Astrocyte (in vitro differentiated cells and primary cell): ENCODE results near the gene SLX1A. TPM values are rescaled to one million over a fixed set of nuclear protein-coding genes. Genes with fewer than 3 reads are reported as not detected.
"Not testable (repeated sequence)": the region's sequence is repeated elsewhere in the genome, so short reads cannot be mapped to it uniquely, and the experiment has no call there.

Experiments
- DNase-seq: peaks from one replicate; pipeline ENCODE4 v3.0.0-alpha.2; 2010; ENCODE audit warnings: low read depth
- FAIRE-seq: peaks from 2 replicates; lab custom pipeline; 2011; peaks lifted over from hg19 to GRCh38; lab: Jason Lieb, UNC
- H2AFZ ChIP-seq: 2 replicates; pipeline ENCODE4 v1.6.0; 2012; ENCODE audit warnings: low read depth, low read length, inconsistent platforms
- H3K27ac ChIP-seq: 2 replicates; pipeline ENCODE4 v1.5.1; 2011; ENCODE audit warnings: low read depth, low read length, inconsistent platforms
- H3K27me3 ChIP-seq: 2 replicates; pipeline ENCODE4 v1.6.0; 2011; ENCODE audit warnings: low read length, inconsistent platforms; ENCODE audit not compliant: insufficient read depth
- H3K36me3 ChIP-seq: 2 replicates; pipeline ENCODE4 v1.5.1; 2011; ENCODE audit warnings: low read length, inconsistent platforms; ENCODE audit not compliant: insufficient read depth
- H3K4me1 ChIP-seq: 2 replicates; pipeline ENCODE4 v1.5.1; 2011; ENCODE audit warnings: low read length, inconsistent platforms; ENCODE audit not compliant: insufficient read depth
- H3K4me2 ChIP-seq: 2 replicates; pipeline ENCODE4 v1.6.0; 2012; ENCODE audit warnings: low read length, inconsistent platforms
- H3K4me3 ChIP-seq: 2 replicates; pipeline ENCODE4 v1.5.1; 2011; ENCODE audit warnings: low read depth, mild to moderate bottlenecking, low read length, inconsistent platforms; ENCODE audit not compliant: insufficient read depth
- H3K79me2 ChIP-seq: 2 replicates; pipeline ENCODE4 v1.6.0; 2012; ENCODE audit warnings: mild to moderate bottlenecking, low read length, inconsistent platforms; ENCODE audit not compliant: insufficient read depth
- H3K9ac ChIP-seq: 2 replicates; pipeline ENCODE4 v1.6.0; 2012; ENCODE audit warnings: mild to moderate bottlenecking, low read length, inconsistent platforms
- H3K9me3 ChIP-seq: 2 replicates; pipeline ENCODE4 v1.5.1; 2012; ENCODE audit warnings: low read depth, mild to moderate bottlenecking, low read length, inconsistent platforms; ENCODE audit not compliant: insufficient read depth
- H4K20me1 ChIP-seq: 2 replicates; pipeline ENCODE4 v1.6.0; 2012; ENCODE audit warnings: low read length, inconsistent platforms; ENCODE audit not compliant: insufficient read depth
- H3K27ac Mint-ChIP-seq: one replicate; pipeline ENCODE4 v1.8.0; 2021; ENCODE audit warnings: mild to moderate bottlenecking, mixed read lengths; ENCODE audit not compliant: unreplicated experiment
- H3K27me3 Mint-ChIP-seq: one replicate; pipeline ENCODE4 v1.8.0; 2021; ENCODE audit warnings: low read depth, mixed read lengths; ENCODE audit not compliant: unreplicated experiment
- H3K36me3 Mint-ChIP-seq: one replicate; pipeline ENCODE4 v1.8.0; 2021; ENCODE audit warnings: low read depth, mixed read lengths; ENCODE audit not compliant: unreplicated experiment
- H3K4me1 Mint-ChIP-seq: one replicate; pipeline ENCODE4 v1.8.0; 2021; ENCODE audit warnings: low read depth, mixed read lengths; ENCODE audit not compliant: unreplicated experiment
- H3K4me3 Mint-ChIP-seq: one replicate; pipeline ENCODE4 v1.8.0; 2021; ENCODE audit warnings: mild to moderate bottlenecking, moderate library complexity, mixed read lengths; ENCODE audit not compliant: unreplicated experiment
- H3K9me3 Mint-ChIP-seq: one replicate; pipeline ENCODE4 v1.8.0; 2021; ENCODE audit warnings: mild to moderate bottlenecking, mixed read lengths; ENCODE audit not compliant: unreplicated experiment
- total RNA-seq: library from RNA; stranded (reverse); gene quantifications from 2 replicates; pipeline ENCODE4 v1.2.1, GENCODE V29; 2021

The SLX1A gene
- total RNA-seq, 1 donor from 2014 or later = 10.9 TPM

DNA sequence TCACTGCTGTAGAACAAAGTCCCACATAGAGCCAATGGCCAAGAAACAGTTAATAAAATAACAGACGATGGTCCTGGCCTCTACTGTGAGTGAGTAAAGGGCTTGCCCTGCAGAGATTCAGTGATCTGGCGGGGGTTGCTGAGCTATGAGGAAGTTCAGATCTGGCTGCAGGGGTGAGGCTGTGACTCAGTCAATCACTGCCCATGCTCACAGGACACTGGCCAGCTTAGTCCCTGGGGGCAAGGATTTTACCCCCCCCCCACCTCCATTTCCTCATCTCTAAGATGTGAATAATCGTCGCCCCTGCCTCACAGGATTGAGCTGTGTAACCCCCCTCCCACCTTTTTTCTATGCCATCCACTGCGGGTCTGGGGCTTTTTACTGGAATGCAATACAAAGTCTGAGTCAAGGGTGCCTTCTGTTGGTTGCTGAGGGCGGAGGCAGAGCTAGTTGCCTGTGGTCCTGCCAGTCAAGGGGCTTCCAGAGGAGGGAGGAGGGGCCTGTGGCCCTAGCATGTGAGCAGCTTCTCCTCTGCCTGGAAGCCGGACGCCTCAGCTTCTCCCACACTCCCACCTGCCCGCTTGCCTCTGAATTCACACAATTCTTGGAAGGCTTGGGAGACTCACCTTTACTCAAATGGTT, 13.5 kb downstream of the SLX1A start:
- H3K79me2 ChIP-seq, FAIRE-seq, H3K4me2 ChIP-seq, H3K9me3 ChIP-seq, H3K4me1 ChIP-seq, H3K9ac ChIP-seq, H3K36me3 Mint-ChIP-seq, H3K4me3 ChIP-seq, H3K9me3 Mint-ChIP-seq, H4K20me1 ChIP-seq, H3K27me3 ChIP-seq, H3K36me3 ChIP-seq, H3K4me1 Mint-ChIP-seq, H3K27me3 Mint-ChIP-seq, H2AFZ ChIP-seq, H3K27ac ChIP-seq, H3K4me3 Mint-ChIP-seq, DNase-seq: not testable (repeated sequence)
- H3K27ac Mint-ChIP-seq = peak overlapping the region; percentile 89

DNA sequence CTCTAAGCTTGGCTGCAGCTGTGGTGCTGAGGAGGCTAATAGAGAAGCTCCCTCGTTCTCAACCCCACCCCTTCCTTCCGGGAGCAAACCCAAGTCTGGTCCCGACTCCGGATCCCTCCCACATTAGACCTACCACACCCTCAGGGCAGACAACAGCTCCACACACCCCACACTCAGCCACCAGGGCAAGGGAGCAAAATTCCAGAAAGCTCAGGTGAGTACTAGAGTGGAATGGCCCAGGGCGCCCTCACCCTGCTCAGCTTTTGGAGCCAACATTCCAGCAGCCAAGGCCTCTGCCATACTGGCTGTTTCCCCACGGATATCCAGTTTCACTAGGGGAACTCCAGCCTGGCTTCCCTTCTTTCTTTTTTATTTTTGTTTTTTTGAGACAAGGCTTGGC, 15.4 kb downstream of the SLX1A start:
- not testable (repeated sequence) for H3K4me1 ChIP-seq, H4K20me1 ChIP-seq, H3K27ac Mint-ChIP-seq, H3K9me3 ChIP-seq, H3K9ac ChIP-seq, H3K79me2 ChIP-seq, H3K27me3 Mint-ChIP-seq, H3K4me3 ChIP-seq, H3K4me1 Mint-ChIP-seq, H2AFZ ChIP-seq, FAIRE-seq, DNase-seq, H3K27me3 ChIP-seq, H3K4me3 Mint-ChIP-seq, H3K4me2 ChIP-seq, H3K36me3 Mint-ChIP-seq, H3K9me3 Mint-ChIP-seq, H3K36me3 ChIP-seq, H3K27ac ChIP-seq

DNA sequence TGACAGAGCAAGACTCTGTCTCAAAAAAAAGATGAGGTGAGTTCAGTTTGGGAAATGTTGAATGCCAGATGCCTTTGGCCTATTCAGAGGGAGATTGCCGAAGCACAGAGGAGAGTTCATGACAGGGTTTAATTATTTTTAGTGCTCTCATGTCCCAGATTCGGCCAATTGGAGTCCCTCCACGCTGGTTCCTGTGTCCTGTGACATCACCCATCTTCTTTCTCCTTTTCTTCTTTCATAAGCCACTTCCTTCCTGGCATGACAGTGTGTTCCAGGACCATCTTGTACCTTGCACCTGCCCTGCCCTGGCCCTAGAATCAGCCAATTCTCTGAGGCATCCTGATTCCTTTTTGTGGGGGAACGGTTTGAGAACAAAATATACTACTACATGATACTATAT, 17.7 kb downstream of the SLX1A start:
- not testable (repeated sequence) for H3K27ac ChIP-seq, H3K4me3 Mint-ChIP-seq, H3K27me3 Mint-ChIP-seq, H3K36me3 Mint-ChIP-seq, H3K79me2 ChIP-seq, H3K27me3 ChIP-seq, H2AFZ ChIP-seq, H3K9me3 Mint-ChIP-seq, H3K4me2 ChIP-seq, H3K4me1 Mint-ChIP-seq, H3K4me3 ChIP-seq, H3K9me3 ChIP-seq, H3K9ac ChIP-seq, H4K20me1 ChIP-seq, H3K4me1 ChIP-seq, FAIRE-seq, H3K36me3 ChIP-seq, H3K27ac Mint-ChIP-seq, DNase-seq

DNA sequence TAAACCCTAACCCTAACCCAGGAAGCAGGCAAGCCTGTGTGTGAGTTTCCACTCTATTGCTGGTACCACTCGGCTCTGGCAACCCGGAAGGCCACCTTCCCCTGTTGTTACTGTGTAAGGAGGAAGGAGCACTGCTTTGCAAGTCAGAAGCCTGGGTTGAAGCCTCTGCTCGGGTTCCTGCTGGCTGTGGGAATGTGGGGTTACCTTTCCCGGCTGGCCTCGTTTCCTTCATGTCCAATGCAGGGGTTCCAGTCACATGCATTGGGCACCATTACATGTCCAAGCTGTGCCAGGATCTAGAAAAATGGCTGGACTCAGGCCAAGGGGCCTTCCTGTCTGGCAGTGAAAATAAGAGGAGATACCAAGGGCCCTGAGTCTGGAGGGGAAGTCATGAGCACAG, 23.4 kb downstream of the SLX1A start:
- not testable (repeated sequence) for H3K27ac ChIP-seq, H3K4me1 Mint-ChIP-seq, FAIRE-seq, DNase-seq, H3K9ac ChIP-seq, H3K4me1 ChIP-seq, H3K4me3 Mint-ChIP-seq, H3K27ac Mint-ChIP-seq, H2AFZ ChIP-seq, H3K9me3 Mint-ChIP-seq, H3K27me3 ChIP-seq, H3K79me2 ChIP-seq, H3K36me3 ChIP-seq, H3K9me3 ChIP-seq, H4K20me1 ChIP-seq, H3K36me3 Mint-ChIP-seq, H3K4me2 ChIP-seq, H3K27me3 Mint-ChIP-seq, H3K4me3 ChIP-seq

Other genes with a start within 250 kb of the SLX1A start
- 96.6 and 104 TPM in 2 replicates for gene TMEM219, start 231.8 kb upstream of the SLX1A start, total RNA-seq
- gene TAOK2, start 220.0 kb upstream of the SLX1A start, total RNA-seq = 55.2 and 55.9 TPM in 2 replicates
- gene HIRIP3, start 198.3 kb upstream of the SLX1A start, total RNA-seq = 4.3 and 5.0 TPM in 2 replicates
- gene INO80E, start 197.6 kb upstream of the SLX1A start, total RNA-seq = 58.5 and 64.8 TPM in 2 replicates
- gene DOC2A, start 182.8 kb upstream of the SLX1A start, total RNA-seq = 0.50 and 0.89 TPM in 2 replicates
- not detected in 2 replicates for gene C16orf92, start 170.7 kb upstream of the SLX1A start, total RNA-seq
- gene TLCD3B, start 162.6 kb upstream of the SLX1A start, total RNA-seq = 1.4 and 1.9 TPM in 2 replicates
- gene ALDOA, start 128.1 kb upstream of the SLX1A start, total RNA-seq = 1,795 and 1,830 TPM in 2 replicates
- gene PPP4C, start 117.9 kb upstream of the SLX1A start, total RNA-seq = 140 TPM in 2 replicates
- 0.22 and 0.27 TPM in 2 replicates for gene TBX6, start 102.0 kb upstream of the SLX1A start, total RNA-seq
- 20.5 and 25.2 TPM in 2 replicates for gene YPEL3, start 97.7 kb upstream of the SLX1A start, total RNA-seq
- gene GDPD3, start 80.3 kb upstream of the SLX1A start, total RNA-seq = 1.8 and 3.6 TPM in 2 replicates
- gene MAPK3, start 70.7 kb upstream of the SLX1A start, total RNA-seq = 28.7 and 35.1 TPM in 2 replicates
- 3.1 and 4.0 TPM in 2 replicates for gene CORO1A, start 10.3 kb upstream of the SLX1A start, total RNA-seq
- gene BOLA2B, start 209 bp upstream of the SLX1A start, total RNA-seq = 125 and 149 TPM in 2 replicates
- gene SULT1A3, start 5.4 kb downstream of the SLX1A start, total RNA-seq = 8.6 and 11.9 TPM in 2 replicates
- gene NPIPB13, start 54.6 kb downstream of the SLX1A start, total RNA-seq = 7.7 and 12.3 TPM in 2 replicates
- gene CD2BP2, start 161.4 kb downstream of the SLX1A start, total RNA-seq = 58.8 TPM in 2 replicates
- 50.3 and 50.8 TPM in 2 replicates for gene TBC1D10B, start 176.6 kb downstream of the SLX1A start, total RNA-seq
- gene MYL11, start 180.9 kb downstream of the SLX1A start, total RNA-seq = not detected in 2 replicates
- gene SEPTIN1, start 188.7 kb downstream of the SLX1A start, total RNA-seq = 0.48 and 0.96 TPM in 2 replicates
- 16.0 and 19.5 TPM in 2 replicates for gene ZNF48, start 201.5 kb downstream of the SLX1A start, total RNA-seq
- gene ZNF771, start 213.7 kb downstream of the SLX1A start, total RNA-seq = 13.9 and 15.5 TPM in 2 replicates
- gene DCTPP1, start 236.2 kb downstream of the SLX1A start, total RNA-seq = 31.0 and 36.5 TPM in 2 replicates